ENCODE data around the gene SMAD4. TPM values are rescaled to one million over a fixed set of nuclear protein-coding genes. Genes with fewer than 3 reads are reported as not detected.
"Not testable (repeated sequence)": the region's sequence is repeated elsewhere in the genome, so short reads cannot be mapped to it uniquely, and the experiment has no call there.

Gene SMAD4
- total and polyA plus RNA-seq, 2 experiments from 2014 or later: 41.9 to 103 TPM

GRCh38 chr18:50994031-50994430 is 36.0 kb upstream of the SMAD4 start (continued):
- TF ChIP-seq ZNF462 (CRISPR knock-in tag; IDR thresholded peaks at IDR 0.05) (no peak), EZH2phosphoT487 (IDR thresholded peaks at IDR 0.05; ENCODE audit: unreplicated experiment) (no peak), JUNB (IDR thresholded peaks at IDR 0.05; ENCODE audit: unreplicated experiment) (no peak), POLR2AphosphoS5 (IDR thresholded peaks at IDR 0.05; ENCODE audit: low read depth) (no peak), CREB1 (CRISPR knock-in tag; IDR thresholded peaks at IDR 0.05; ENCODE audit: low read depth) (no peak), CTCF (conservative IDR thresholded peaks at IDR 0.05; ENCODE audit: low read depth in 2 of 2) (no peak), EZH2 (IDR thresholded peaks at IDR 0.05; ENCODE audit: low read depth, unreplicated experiment) (no peak), STAT1 (IDR thresholded peaks at IDR 0.05; ENCODE audit: unreplicated experiment) (no peak)

GRCh38 chr18:51003174-51003573 is 26.8 kb upstream of the SMAD4 start:
- H3K9me3 Mint-ChIP-seq: peaks cover 18% of the 10 kb centered on the region
- H3K79me2 ChIP-seq (replicated peaks; ENCODE audit: insufficient read depth); H3K27me3 Mint-ChIP-seq (ENCODE audit: insufficient read depth, low read depth, poor library complexity); H3K4me1 ChIP-seq (ENCODE audit: insufficient read depth); H3K27me3 ChIP-seq (ENCODE audit: insufficient read depth); H3K4me2 ChIP-seq; H3K4me3 ChIP-seq; DNase-seq (ENCODE audit: low spot score); H3K36me3 Mint-ChIP-seq (ENCODE audit: low read depth); H3K9me2 ChIP-seq (ENCODE audit: insufficient read depth); H3K4me3 Mint-ChIP-seq; H2AFZ ChIP-seq; ATAC-seq; H3K27ac Mint-ChIP-seq; H3K27ac ChIP-seq (ENCODE audit: low read depth); H3K36me3 ChIP-seq (ENCODE audit: insufficient read depth); H3F3A ChIP-seq (replicated peaks; ENCODE audit: low read depth); H3K4me1 Mint-ChIP-seq; H4K20me1 ChIP-seq (replicated peaks; ENCODE audit: insufficient read depth): not testable (repeated sequence)
